Calu3 (cell line): ENCODE results near the gene DCLK2. TPM values are rescaled to one million over a fixed set of nuclear protein-coding genes. Genes with fewer than 3 reads are reported as not detected.

Experiments
- BruUV-seq: library from RNA; stranded (reverse); fragments of 400-500 nt; replicated peaks from 2 replicates; lab custom pipeline; 2021; lab: Mats Ljungman, UMichigan
- CTCF ChIA-PET: fragments of 300-600 bp; sonication (Branson Sonifier 250); formaldehyde crosslinking; loops from one replicate; lab custom pipeline; 2022; ENCODE audit warnings: antibody characterized with exemption; lab: Charles Lee
- DNase-seq: peaks from one replicate; pipeline ENCODE4 v3.0.0; 2022
- H3K27ac Mint-ChIP-seq: one replicate; pipeline ENCODE4 v1.8.0; 2022; ENCODE audit warnings: mixed read lengths; ENCODE audit not compliant: unreplicated experiment
- H3K27me3 Mint-ChIP-seq: one replicate; pipeline ENCODE4 v1.8.0; 2022; ENCODE audit warnings: mixed read lengths; ENCODE audit not compliant: unreplicated experiment
- H3K36me3 Mint-ChIP-seq: one replicate; pipeline ENCODE4 v1.8.0; 2022; ENCODE audit warnings: mild to moderate bottlenecking, moderate library complexity, mixed read lengths; ENCODE audit not compliant: insufficient read depth, unreplicated experiment
- H3K4me1 Mint-ChIP-seq: one replicate; pipeline ENCODE4 v1.8.0; 2022; ENCODE audit warnings: mild to moderate bottlenecking, low read depth, mixed read lengths; ENCODE audit not compliant: unreplicated experiment
- H3K4me3 Mint-ChIP-seq: one replicate; pipeline ENCODE4 v1.8.0; 2022; ENCODE audit warnings: mild to moderate bottlenecking, low read depth, moderate library complexity, mixed read lengths; ENCODE audit not compliant: unreplicated experiment
- H3K9me3 Mint-ChIP-seq: one replicate; pipeline ENCODE4 v1.8.0; 2022; ENCODE audit warnings: low read depth, mixed read lengths; ENCODE audit not compliant: unreplicated experiment
- CTCF ChIP-seq: fragments of 200-600 bp; IDR thresholded peaks from one replicate; pipeline ENCODE4 v1.8.0; 2022; ENCODE audit warnings: antibody characterized with exemption; ENCODE audit not compliant: unreplicated experiment
- intact Hi-C: fragments of 100-400 bp; cut with micrococcal nuclease; formaldehyde crosslinking; loops from one replicate; pipeline ENCODE4 v1.10.0; 2022; ENCODE audit not compliant: unreplicated experiment
- total RNA-seq: library from RNA; stranded (reverse); gene quantifications from 2 replicates; pipeline ENCODE4 v1.2.3, GENCODE V29; 2022

DCLK2 gene
- total RNA-seq, 1 experiment from 2014 or later, result 0.31 TPM

GRCh38 chr4:150235808-150236271 lies 157.6 kb downstream of the DCLK2 start:
- H3K9me3 Mint-ChIP-seq, result no peaks in the 10 kb centered on the region
- H3K4me3 Mint-ChIP-seq, result no peak overlapping the region
- CTCF ChIA-PET, result no interaction called here
- H3K4me1 Mint-ChIP-seq, result no peaks in the 10 kb centered on the region
- no peak overlapping the region for H3K27ac Mint-ChIP-seq
- H3K36me3 Mint-ChIP-seq, result no peaks in the 10 kb centered on the region
- DNase-seq, result no peak
- intact Hi-C loops, result no loop called here
- no TSS peak for BruUV-seq
- H3K27me3 Mint-ChIP-seq, result peaks cover 12% of the 10 kb centered on the region
- no peak for TF ChIP-seq CTCF

- Mint-ChIP-seq H3K4me3 (no peak overlapping the region), H3K4me1 (no peaks in the 10 kb centered on the region), H3K9me3 (no peaks in the 10 kb centered on the region), H3K36me3 (no peaks in the 10 kb centered on the region), H3K27ac (no peak overlapping the region), H3K27me3 (peaks cover 12% of the 10 kb centered on the region)
- BruUV-seq, result no TSS peak
- CTCF ChIA-PET, result no interaction called here
- intact Hi-C loops, result no loop called here
- DNase-seq, result no peak
- no peak for TF ChIP-seq CTCF
Observed at GRCh38 chr4:150236626-150237025, 158.4 kb downstream of the DCLK2 start.

- no TSS peak for BruUV-seq
- H3K9me3 Mint-ChIP-seq, result no peaks in the 10 kb centered on the region
- peaks cover 12% of the 10 kb centered on the region for H3K27me3 Mint-ChIP-seq
- no peak overlapping the region for H3K27ac Mint-ChIP-seq
- CTCF ChIA-PET, result no interaction called here
- H3K36me3 Mint-ChIP-seq, result no peaks in the 10 kb centered on the region
- H3K4me3 Mint-ChIP-seq, result no peak overlapping the region
- no peak for TF ChIP-seq CTCF
- no peaks in the 10 kb centered on the region for H3K4me1 Mint-ChIP-seq
- intact Hi-C loops, result no loop called here
- no peak for DNase-seq
Observed at GRCh38 chr4:150237110-150237872, 159.0 kb downstream of the DCLK2 start.

GRCh38 chr4:150238591-150238990 lies 160.3 kb downstream of the DCLK2 start:
- Mint-ChIP-seq H3K4me3 (no peak overlapping the region), H3K9me3 (no peaks in the 10 kb centered on the region), H3K27ac (no peak overlapping the region), H3K36me3 (no peaks in the 10 kb centered on the region), H3K4me1 (no peaks in the 10 kb centered on the region), H3K27me3 (peaks cover 9% of the 10 kb centered on the region)
- DNase-seq, result no peak
- TF ChIP-seq CTCF, result no peak
- CTCF ChIA-PET, result no interaction called here
- no TSS peak for BruUV-seq
- intact Hi-C loops, result no loop called here
